A549 (cell line): ENCODE results near the gene COA7. TPM values are rescaled to one million over a fixed set of nuclear protein-coding genes. Genes with fewer than 3 reads are reported as not detected.

Experiments
- ATAC-seq, 2 experiments: fragments of 200-7000 bp in 1 of 2; fragments of >200 bp in 1 of 2; cut with Nextera tagmentation in 1 of 2; cut with Tn5 transposase in 1 of 2; 3 replicates each; pipeline versions ENCODE4 v1.8.0 to v1.9.1; 2018 to 2020; ENCODE audit warnings: mild to moderate bottlenecking in 1 of 2, moderate library complexity in 1 of 2
- CTCF ChIA-PET: fragments of 300-600 bp; sonication (Branson Sonifier 250); formaldehyde crosslinking; extraction: SDS; loops from one replicate; lab custom pipeline; 2021; ENCODE audit warnings: antibody characterized with exemption, inconsistent platforms; lab: Yijun Ruan, JAX
- POLR2A ChIA-PET: fragments of 350-600 bp; formaldehyde crosslinking; extraction: SDS; loops from one replicate; lab custom pipeline; 2021; ENCODE audit warnings: antibody characterized with exemption, inconsistent platforms; lab: Yijun Ruan, JAX
- DNase-seq, 2 experiments: peaks; one replicate each; pipeline versions ENCODE4 v3.0.0 to v3.0.0-alpha.2; 2011 to 2016; ENCODE audit warnings: low read depth in 1 of 2, low spot score in 1 of 2
- FAIRE-seq: peaks from 2 replicates; lab custom pipeline; 2011; peaks lifted over from hg19 to GRCh38; lab: Jason Lieb, UNC
- H3K27ac ChIP-seq, 2 experiments: fragments of >200 bp; sonication (Bioruptor Twin); formaldehyde crosslinking; 3 replicates each; pipeline ENCODE4 v1.5.1; 2016 to 2017
- H3K4me1 ChIP-seq: fragments of >200 bp; sonication (Bioruptor Twin); formaldehyde crosslinking; 3 replicates; pipeline ENCODE4 v1.6.1; 2016
- H3K4me2 ChIP-seq: fragments of >200 bp; sonication (Bioruptor Twin); formaldehyde crosslinking; 3 replicates; pipeline ENCODE4 v1.6.1; 2016
- H3K4me3 ChIP-seq: fragments of >200 bp; sonication (Bioruptor Twin); formaldehyde crosslinking; 3 replicates; pipeline ENCODE4 v1.5.1; 2016
- H3K9me3 ChIP-seq: fragments of >200 bp; sonication (Bioruptor Twin); formaldehyde crosslinking; 3 replicates; pipeline ENCODE4 v1.6.1; 2016
- BCL3 ChIP-seq: fragments of >200 bp; sonication (Bioruptor Twin); formaldehyde crosslinking; IDR thresholded peaks from 3 replicates; pipeline ENCODE4 v1.6.1; 2016
- CBX2 ChIP-seq: fragments of 200-600 bp; sonication (generic); IDR thresholded peaks from 2 replicates; pipeline ENCODE4 v1.6.1; 2016; ENCODE audit warnings: low read depth, mild to moderate bottlenecking, borderline replicate concordance
- CTCF ChIP-seq: fragments of >200 bp; sonication (Bioruptor Twin); formaldehyde crosslinking; IDR thresholded peaks from 3 replicates; pipeline ENCODE4 v1.5.1; 2016
- E2F6 ChIP-seq: IDR thresholded peaks from 2 replicates; pipeline ENCODE4 v1.6.1; 2012; ENCODE audit warnings: low read depth, borderline replicate concordance
- EHMT2 ChIP-seq: fragments of 200-600 bp; sonication (generic); IDR thresholded peaks from 2 replicates; pipeline ENCODE4 v1.6.1; 2016; ENCODE audit warnings: antibody characterized with exemption, low read depth, mild to moderate bottlenecking, moderate library complexity
- FOSL2 ChIP-seq, 2 experiments: fragments of 450-650 bp in 1 of 2; fragments of >200 bp in 1 of 2; sonication (Bioruptor Twin) in 1 of 2; formaldehyde crosslinking; IDR thresholded peaks; 2 replicates each; pipeline versions ENCODE4 v1.5.0 to v1.6.1; 2016 to 2020; ENCODE audit warnings: mild to moderate bottlenecking in 1 of 2, moderate library complexity in 1 of 2
- FOXS1 ChIP-seq: fragments of 250-450 bp; sonication (Bioruptor Pico); IDR thresholded peaks from 2 replicates; pipeline ENCODE4 v1.5.0; 2020; ENCODE audit warnings: mild to moderate bottlenecking, moderate library complexity
- GATA3 ChIP-seq: IDR thresholded peaks from 2 replicates; pipeline ENCODE4 v1.6.1; 2012; ENCODE audit warnings: borderline replicate concordance
- HEYL ChIP-seq: fragments of 250-450 bp; sonication (Bioruptor Pico); IDR thresholded peaks from 2 replicates; pipeline ENCODE4 v1.8.0; 2021; ENCODE audit warnings: mild to moderate bottlenecking, moderate library complexity
- HOXA7 ChIP-seq: fragments of 250-450 bp; sonication (Bioruptor Pico); IDR thresholded peaks from 2 replicates; pipeline ENCODE4 v1.5.0; 2020; ENCODE audit warnings: mild to moderate bottlenecking, moderate library complexity
- HOXB13 ChIP-seq: fragments of 250-450 bp; sonication (Bioruptor Pico); IDR thresholded peaks from 2 replicates; pipeline ENCODE4 v1.5.0; 2020; ENCODE audit warnings: low read depth, mild to moderate bottlenecking, moderate library complexity
- HOXB5 ChIP-seq: fragments of 250-450 bp; sonication (Bioruptor Pico); IDR thresholded peaks from 2 replicates; pipeline ENCODE4 v1.5.0; 2020; ENCODE audit warnings: mild to moderate bottlenecking, moderate library complexity
- KDM5A ChIP-seq: fragments of 200-600 bp; sonication (generic); IDR thresholded peaks from 2 replicates; pipeline ENCODE4 v1.6.1; 2016; ENCODE audit warnings: antibody characterized with exemption, mild to moderate bottlenecking
- PBX3 ChIP-seq: IDR thresholded peaks from 2 replicates; pipeline ENCODE4 v1.6.1; 2012
- POLR2A ChIP-seq: IDR thresholded peaks from 2 replicates; pipeline ENCODE4 v1.6.1; 2012; ENCODE audit warnings: mild to moderate bottlenecking, low read length
- POLR2AphosphoS2 ChIP-seq: conservative IDR thresholded peaks from 2 replicates; pipeline ENCODE4 v1.6.1; 2012; ENCODE audit warnings: low read length, improper control_type of control experiment, inconsistent platforms
- RARB ChIP-seq: fragments of 250-450 bp; sonication (Bioruptor Pico); IDR thresholded peaks from 2 replicates; pipeline ENCODE4 v1.8.0; 2021; ENCODE audit warnings: mild to moderate bottlenecking, moderate library complexity
- SMC3 ChIP-seq: fragments of >200 bp; sonication (Bioruptor Twin); formaldehyde crosslinking; IDR thresholded peaks from 3 replicates; pipeline ENCODE4 v1.6.1; 2018; ENCODE audit warnings: inconsistent platforms
- USF2 ChIP-seq: fragments of 450-650 bp; IDR thresholded peaks from 2 replicates; pipeline ENCODE4 v1.6.1; 2014; ENCODE audit warnings: antibody characterized with exemption
- ZSCAN20 ChIP-seq: fragments of 250-450 bp; sonication (Bioruptor Pico); IDR thresholded peaks from 2 replicates; pipeline ENCODE4 v1.8.0; 2022; ENCODE audit warnings: mild to moderate bottlenecking, moderate library complexity
- WGBS: methylation state at CpG from one replicate; pipeline ENCODE4 v1.1.6; 2017; ENCODE audit errors: missing lambda C conversion rate; 5-methylcytosine and 5-hydroxymethylcytosine counted together
- polyA plus RNA-seq, 4 experiments: library from polyadenylated mRNA; depleted of rRNA in 3 of 4; stranded (reverse); fragments of >200 nt; fragmentation: RNase III in 1 of 4; extraction: RNeasy Plus Mini Kit Qiagen cat#74134 plus additional on column Dnase treatment in 1 of 4; gene quantifications; 2 replicates in 3 of 4; 3 replicates in 1 of 4; pipeline ENCODE4 v1.2.3, GENCODE V29; 2011 to 2017

Gene COA7
- polyA plus RNA-seq, 2 of the 4 experiments (the other 2 are of a cell fraction) = 18.1 to 22.0 TPM

- 69% methylated on average over 5 of the region's 5 CpGs for WGBS
These were observed 9.9 kb upstream of the COA7 start for GRCh38 chr1:52707927-52708655.

GRCh38 chr1:52706941-52707926 lies 9.1 kb upstream of the COA7 start:
- ATAC-seq (no peak), FAIRE-seq (no peak), DNase-seq (no peak)
- no peak for TF ChIP-seq ZSCAN20 (CRISPR knock-in tag)
- no peak for TF ChIP-seq FOXS1 (CRISPR knock-in tag)
- TF ChIP-seq POLR2AphosphoS2 = no peak
- no peak for TF ChIP-seq EHMT2
- TF ChIP-seq SMC3 = no peak
- TF ChIP-seq POLR2A = no peak
- TF ChIP-seq RARB (CRISPR knock-in tag) = no peak
- TF ChIP-seq HOXA7 (CRISPR knock-in tag) = no peak
- TF ChIP-seq HEYL (CRISPR knock-in tag) = no peak
- TF ChIP-seq E2F6 = no peak
- no peak for TF ChIP-seq PBX3
- no peak for TF ChIP-seq KDM5A
- no peak for TF ChIP-seq USF2
- TF ChIP-seq CBX2 = no peak
- no peak for TF ChIP-seq HOXB5 (CRISPR knock-in tag)
- no peak for TF ChIP-seq HOXB13 (CRISPR knock-in tag)
- Histone ChIP-seq H3K9me3 (no peaks in the 10 kb centered on the region), H3K27ac (peak overlapping the region; percentile 64 to 86; a peak in 5 of 6 replicates), H3K4me3 (no peak overlapping the region), H3K4me2 (peak overlapping the region; percentile 59), H3K4me1 (peaks cover 34% of the 10 kb centered on the region)
- CTCF ChIA-PET = interaction anchor here (0.7 to 2.0 kb wide), 4 partner anchors 8 to 136 kb away, joined by 3 to 5 read pairs (median 4); partner anchors contain the start of gene ZYG11A
- 92% methylated on average over 18 of the region's 18 CpGs for WGBS
- POLR2A ChIA-PET = interaction anchor here (0.7 kb wide), 1 partner anchor 166 kb away, joined by 4 read pairs; no protein-coding TSS in a partner anchor

More at GRCh38 chr1:52707927-52708655, 9.9 kb upstream of the COA7 start:
- no peak for FAIRE-seq
- ChIA-PET CTCF (interaction anchor here (0.6 kb wide), 1 partner anchor 14 kb away, joined by 3 read pairs; no protein-coding TSS in a partner anchor), POLR2A (interaction anchor here (0.7 kb wide), 1 partner anchor 167 kb away, joined by 4 read pairs; no protein-coding TSS in a partner anchor)
- Histone ChIP-seq H3K4me2 (peak overlapping the region; percentile 59), H3K27ac (peak overlapping the region; percentile 64 to 86), H3K4me3 (no peak overlapping the region), H3K4me1 (peaks cover 31% of the 10 kb centered on the region), H3K9me3 (no peaks in the 10 kb centered on the region)
- DNase-seq = peak; percentile 19 to 62
- TF ChIP-seq GATA3 (peak; percentile 60; the same call in 1 of the 2 replicates), BCL3 (no peak), FOSL2 (IDR thresholded peaks at IDR 0.05) (no peak), FOSL2 (CRISPR knock-in tag; IDR thresholded peaks at IDR 0.05) (peak; percentile 64), CTCF (no peak)
- peak; percentile 78 to 88 for ATAC-seq
